HL-60/S4 treated with phorbol 12-myristate 13-acetate at 8.2 ng/mL for 4 days and 3 days (cell line): Measurements from ENCODE around the gene C2CD2.
"Not testable (repeated sequence)": the region's sequence is repeated elsewhere in the genome, so short reads cannot be mapped to it uniquely, and the experiment has no call there.

ENCODE experiments used
- in situ Hi-C: fragments of 300-500 bp; cut with MboI; formaldehyde crosslinking; loops from 2 replicates; pipeline ENCODE4 v1.15.0; 2022; ENCODE audit warnings: low sequenced_read_pairs

Gene C2CD2

DNA sequence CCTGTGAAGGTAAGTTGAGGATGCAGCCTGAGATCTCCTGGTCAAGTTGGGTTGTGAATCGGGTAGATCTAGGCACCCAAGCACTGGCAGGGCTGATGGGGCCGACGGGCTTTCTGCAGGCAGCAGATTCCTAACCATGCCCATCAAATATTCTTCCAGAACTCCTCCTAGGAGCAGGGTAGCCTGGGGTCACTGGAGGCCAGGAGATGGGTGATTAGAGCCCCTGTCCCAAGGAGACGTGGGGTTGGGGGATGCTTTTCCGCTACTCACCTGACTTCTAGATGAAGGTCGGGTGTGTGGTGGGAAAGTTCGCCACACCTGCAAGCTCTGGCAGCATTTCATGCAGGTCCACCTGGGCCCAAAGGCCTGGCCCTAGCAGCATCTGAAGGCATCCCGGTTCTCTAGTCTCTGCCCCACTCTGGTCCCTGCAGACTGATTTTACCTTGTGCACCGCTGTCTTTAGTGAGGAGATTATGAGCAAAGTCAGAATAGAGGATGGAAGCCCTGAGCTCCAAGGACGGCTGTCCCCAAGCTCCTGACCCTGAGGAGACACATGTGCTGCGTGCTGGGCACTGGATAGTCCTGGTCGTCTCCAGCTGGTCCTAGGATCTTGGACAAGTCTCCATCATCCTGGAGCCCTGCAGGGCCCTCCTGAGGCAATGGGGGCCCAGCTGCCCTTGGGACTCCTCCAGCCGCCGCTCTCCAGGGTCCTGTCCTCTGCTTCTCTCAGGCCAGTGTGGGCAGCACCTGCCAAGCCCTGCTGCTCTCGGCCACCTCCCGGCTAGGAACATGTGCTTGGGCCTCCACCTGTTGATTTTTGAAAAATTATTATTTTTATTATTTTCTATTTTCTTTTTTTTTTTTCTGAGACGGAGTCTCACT is 21.8 kb upstream of the C2CD2 start:
- in situ Hi-C loops = no loop called here

- in situ Hi-C loops = no loop called here
Observed at GRCh38 chr21:41974752-41975053, 20.9 kb upstream of the C2CD2 start.

GRCh38 chr21:41973861-41974751 is 20.3 kb upstream of the C2CD2 start:
- in situ Hi-C loops = no loop called here

DNA sequence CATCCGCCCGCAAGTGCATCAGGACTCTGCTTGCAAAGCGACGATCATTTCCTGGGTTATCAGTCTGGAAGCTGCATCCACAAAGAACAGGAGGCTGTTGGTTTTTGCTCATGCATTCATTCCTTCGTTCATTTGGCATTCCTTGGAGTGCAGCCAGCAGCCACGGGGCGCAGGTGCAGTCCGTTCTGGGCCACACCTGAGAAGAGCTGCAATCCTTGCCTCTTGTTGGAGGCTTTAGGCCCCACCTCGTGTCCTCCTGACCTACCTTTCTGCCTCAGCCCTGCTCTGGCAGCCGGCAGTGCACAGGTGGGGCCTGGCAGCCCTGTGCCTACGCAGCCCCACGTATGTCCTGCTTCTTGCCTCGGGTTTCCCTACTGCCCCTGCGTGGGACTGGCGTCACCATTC is 19.6 kb upstream of the C2CD2 start:
- in situ Hi-C loops = no loop called here

DNA sequence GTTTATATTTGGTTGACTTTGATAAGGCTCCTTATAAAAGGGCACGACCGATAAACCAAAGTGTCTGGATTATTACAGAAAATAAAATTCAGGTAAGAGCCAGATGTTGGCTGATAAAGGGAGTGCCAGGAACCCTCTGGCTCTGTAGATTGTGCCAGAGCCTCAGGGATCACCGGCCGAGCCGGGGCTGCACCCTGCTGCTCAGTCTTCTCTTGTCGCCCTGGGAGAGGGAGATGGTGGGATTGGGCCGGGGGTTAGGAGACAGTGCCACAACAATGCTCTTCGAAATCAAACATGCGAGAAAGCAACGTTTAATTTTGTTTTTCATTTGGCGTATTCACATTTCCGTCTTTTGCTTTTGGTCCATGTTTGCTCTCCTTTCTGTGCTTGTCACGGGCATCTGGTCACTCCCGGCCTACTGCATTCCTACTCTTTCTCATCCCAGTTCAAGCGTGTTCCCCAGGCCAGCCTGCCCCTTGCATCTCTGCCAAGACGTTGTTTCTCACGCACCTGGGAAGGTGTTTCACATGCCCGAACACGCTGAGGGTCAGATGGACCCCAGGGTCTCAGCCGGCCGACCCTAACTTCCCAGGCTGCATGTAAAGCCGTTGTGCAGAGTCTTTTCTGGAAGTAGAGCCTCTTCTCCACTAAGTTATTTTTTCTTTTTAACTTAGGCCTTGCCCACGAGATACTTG is 18.8 kb upstream of the C2CD2 start:
- in situ Hi-C loops = no loop called here

GRCh38 chr21:41971891-41972290 is 18.1 kb upstream of the C2CD2 start:
- in situ Hi-C loops = no loop called here

DNA sequence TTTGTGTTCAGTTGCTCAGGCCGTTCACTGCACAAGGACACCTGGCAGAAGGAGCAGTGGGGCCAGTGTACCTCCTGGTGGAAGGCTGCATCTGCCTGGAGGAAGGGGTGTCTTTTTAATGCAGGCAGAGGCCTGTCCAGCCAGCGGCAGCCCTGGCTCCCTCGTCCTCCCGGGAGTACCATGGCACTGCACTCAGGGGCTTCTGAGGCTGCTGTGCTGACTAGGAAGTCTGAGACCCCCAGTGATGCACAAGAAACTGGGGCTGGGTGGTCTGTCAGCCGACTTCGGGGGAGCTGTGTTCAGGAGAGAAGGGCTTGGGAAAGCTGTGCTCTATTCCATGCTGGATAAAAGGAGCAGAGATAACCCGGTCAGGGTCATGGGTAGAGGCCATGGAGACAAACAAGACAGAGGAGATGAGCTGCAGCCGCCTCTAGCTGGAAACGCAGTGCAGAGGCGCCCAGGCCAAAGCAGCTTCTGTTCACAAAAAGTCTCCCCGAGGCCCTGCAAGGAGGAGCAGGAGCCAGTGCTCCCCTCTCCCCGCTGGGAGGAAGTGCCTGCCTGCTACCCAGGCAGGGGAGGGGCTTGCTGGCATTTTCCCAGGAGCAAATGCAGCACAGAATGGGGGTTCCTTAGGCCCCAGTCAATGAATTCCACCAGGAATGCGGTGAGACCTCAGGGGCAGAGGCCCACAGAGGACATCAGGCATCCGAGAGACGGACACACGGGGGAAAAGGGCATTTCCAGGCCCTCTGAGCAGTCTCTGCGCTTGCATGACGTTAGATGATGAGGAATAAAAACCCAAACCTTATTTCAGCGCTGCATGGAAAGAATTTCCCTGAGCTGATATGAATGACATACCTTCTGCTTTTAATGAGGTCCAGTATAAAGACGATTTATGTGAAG is 17.2 kb upstream of the C2CD2 start:
- in situ Hi-C loops = no loop called here

DNA sequence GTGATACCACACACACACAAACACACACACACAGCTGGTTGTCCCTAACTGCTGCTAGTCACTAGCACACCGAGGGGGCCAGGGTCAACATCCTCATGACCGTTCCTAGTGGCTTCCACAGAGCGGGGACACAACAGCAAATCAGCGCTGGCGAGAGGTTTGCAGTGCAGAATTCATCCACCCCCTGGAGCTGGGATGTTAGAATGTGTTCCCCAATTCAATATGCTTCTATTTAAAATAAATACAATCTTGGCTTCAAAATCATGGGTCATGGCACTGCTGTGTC is 16.2 kb upstream of the C2CD2 start:
- in situ Hi-C loops = no loop called here

DNA sequence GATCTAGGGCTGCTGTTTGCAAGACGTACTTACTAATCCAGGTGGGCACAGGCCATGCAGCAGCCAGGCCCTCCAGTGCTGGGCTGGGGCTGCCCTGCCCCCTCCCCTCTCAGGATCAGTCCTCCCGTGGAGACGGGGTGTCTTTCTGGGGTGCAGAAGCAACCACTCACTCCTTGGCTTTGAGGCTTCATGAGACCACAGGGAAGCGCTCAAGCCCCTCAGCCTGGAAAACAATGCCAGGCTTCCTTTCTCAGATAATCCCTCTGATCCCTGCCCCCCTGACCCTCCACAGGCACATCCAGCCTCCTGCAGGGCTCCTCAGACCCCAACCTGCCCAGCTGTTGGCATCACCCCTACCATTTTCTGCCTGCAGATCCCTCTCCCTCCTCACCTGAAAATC is 13.9 kb upstream of the C2CD2 start:
- in situ Hi-C loops = no loop called here

DNA sequence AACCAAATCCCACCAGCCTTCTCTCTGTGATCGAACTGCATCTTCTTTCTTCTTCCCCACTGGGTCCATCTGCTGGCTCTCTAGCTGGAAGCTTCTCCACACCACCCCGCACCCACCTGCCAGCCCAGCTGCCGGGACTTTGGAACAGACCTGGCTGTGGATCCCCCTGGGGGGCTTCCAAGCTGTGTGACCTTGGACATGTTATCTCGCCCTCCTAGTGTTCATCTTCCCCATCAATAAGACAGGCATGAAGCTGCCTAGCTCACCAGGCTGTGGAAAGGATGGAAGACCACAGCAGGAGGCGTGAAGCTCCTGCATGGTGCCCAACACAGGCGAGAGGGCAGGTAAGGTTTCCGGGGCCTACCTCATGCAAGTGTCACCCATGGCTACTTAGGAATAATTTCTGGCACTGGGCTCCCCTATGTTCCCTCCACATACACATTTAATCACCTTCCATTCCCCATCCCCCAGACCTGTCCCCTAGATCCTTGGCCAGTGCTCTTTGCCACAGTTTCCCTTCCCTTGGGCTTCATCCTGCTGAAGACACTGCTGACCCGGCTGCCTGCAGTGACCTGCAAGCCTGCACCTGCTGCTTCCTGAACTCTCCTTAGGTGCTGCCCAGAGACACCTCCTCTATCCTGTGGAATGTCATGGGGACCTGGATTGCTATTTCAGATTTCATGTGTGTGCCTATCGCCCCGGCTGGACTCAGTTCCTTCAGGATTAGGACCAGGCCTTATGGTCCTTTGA is 13.2 kb upstream of the C2CD2 start:
- in situ Hi-C loops = no loop called here

GRCh38 chr21:41966041-41966833 is 12.4 kb upstream of the C2CD2 start:
- in situ Hi-C loops = no loop called here

- in situ Hi-C loops = no loop called here
Observed at GRCh38 chr21:41965461-41966013, 11.7 kb upstream of the C2CD2 start.

- in situ Hi-C loops = no loop called here
Observed at GRCh38 chr21:41965045-41965444, 11.2 kb upstream of the C2CD2 start.

GRCh38 chr21:41964171-41964570 is 10.4 kb upstream of the C2CD2 start:
- in situ Hi-C loops = no loop called here

GRCh38 chr21:41962425-41962966 is 8.7 kb upstream of the C2CD2 start:
- in situ Hi-C loops = no loop called here

DNA sequence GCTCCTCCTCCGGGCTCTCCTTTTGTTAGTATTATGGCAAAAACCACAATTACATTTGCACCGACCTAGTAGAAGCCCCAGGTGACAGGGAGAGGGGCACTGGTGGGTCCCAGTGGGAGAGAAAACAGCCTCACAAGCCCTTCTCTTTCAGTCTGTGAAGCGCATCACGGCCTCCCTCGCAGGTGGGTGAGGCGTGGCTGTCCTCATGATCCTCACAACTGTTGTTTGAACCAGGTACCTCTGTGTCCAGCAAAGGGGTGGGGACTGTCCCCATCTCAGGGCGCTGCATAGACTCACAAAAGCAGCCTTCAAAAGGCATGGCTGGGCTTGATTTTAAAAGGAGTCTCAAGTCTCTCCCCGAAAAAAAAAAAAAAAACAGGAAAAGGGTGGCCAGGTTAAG is 7.9 kb upstream of the C2CD2 start:
- in situ Hi-C loops = no loop called here

DNA sequence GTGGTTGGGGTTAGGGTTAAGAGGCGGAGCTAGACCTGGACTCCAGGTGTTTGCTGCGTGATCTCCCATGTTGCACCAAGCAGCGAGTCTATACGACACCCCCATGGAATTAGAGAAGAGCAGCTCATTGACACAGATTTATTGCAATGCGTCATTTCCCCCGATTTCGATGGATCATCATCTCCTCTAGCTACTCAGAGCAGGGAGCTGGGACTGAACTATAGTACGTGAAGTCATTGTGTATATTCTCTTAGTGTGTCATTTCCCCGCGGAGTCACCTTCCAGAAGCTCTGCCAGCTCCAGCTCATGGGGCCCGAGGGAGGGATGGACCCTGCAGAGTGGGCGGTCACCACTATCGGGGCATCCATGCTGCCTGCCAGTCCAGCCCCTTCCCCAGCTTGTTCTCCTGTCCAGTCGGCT is 7.5 kb upstream of the C2CD2 start:
- in situ Hi-C loops = no loop called here

- in situ Hi-C loops = no loop called here
Observed at GRCh38 chr21:41960386-41960785, 6.6 kb upstream of the C2CD2 start.

- in situ Hi-C loops = not testable (repeated sequence)
Observed at GRCh38 chr21:41959697-41960096, 5.9 kb upstream of the C2CD2 start.
